Activated CD4-positive, alpha-beta T cell treated with anti-CD3 and anti-CD28 coated beads, Interleukin-2, amount 10 ng/mL, durations not matched to agents 7 days and 5 days (primary cell): ENCODE data around the gene ZFP28. TPM values are rescaled to one million over a fixed set of nuclear protein-coding genes. Genes with fewer than 3 reads are reported as not detected.

Source experiments
- total RNA-seq, 2 experiments: library from RNA; stranded (reverse); gene quantifications; one replicate each; pipeline ENCODE4 v1.2.3, GENCODE V29; 2021

Gene ZFP28
- total RNA-seq, 2 experiments from 2014 or later = 4.7 to 5.6 TPM

Other genes starting within 250 kb of the ZFP28 start
- gene ZSCAN5A, start 224.1 kb upstream of the ZFP28 start, total RNA-seq = 1 to 10 TPM; 9.3 to 9.4 TPM
- gene ZNF582, start 145.4 kb upstream of the ZFP28 start, total RNA-seq = 1 to 10 TPM; 2.9 to 3.7 TPM
- gene ZNF583, start 134.6 kb upstream of the ZFP28 start, total RNA-seq = 1 to 10 TPM; 5.8 TPM
- gene ZNF667, start 61.6 kb upstream of the ZFP28 start, total RNA-seq = 1 to 10 TPM in 1 of 2 experiments, under 1 TPM in 1; 1.00 to 1.0 TPM
- 1 to 10 TPM; 1.1 to 1.5 TPM for gene ZNF471, start 31.1 kb upstream of the ZFP28 start, total RNA-seq
- gene ZNF470, start 28.5 kb downstream of the ZFP28 start, total RNA-seq = 1 to 10 TPM; 4.4 to 6.3 TPM
- 1 to 10 TPM; 6.4 TPM for gene ZNF71, start 56.4 kb downstream of the ZFP28 start, total RNA-seq
- under 1 TPM; 0.20 to 0.25 TPM for gene SMIM17, start 104.2 kb downstream of the ZFP28 start, total RNA-seq
- gene ZNF835, start 132.8 kb downstream of the ZFP28 start, total RNA-seq = 1 to 10 TPM; 1.4 to 1.7 TPM